ENCODE data around the gene PELI1.

The PELI1 gene

GRCh38 chr2:64144057-64145013 is at the start of gene PELI1:
PELI1 (minus strand) TSS chr2:64144420; CDS start chr2:64108310, 36,110 bp downstream.
- peak; percentile 96 for DNase-seq (ENCODE audit: low read depth)

GRCh38 chr2:64193491-64193890 is 49.3 kb upstream of the PELI1 start:
- no peak for DNase-seq (ENCODE audit: low read depth)

- DNase-seq (ENCODE audit: low read depth): no peak
Measured at GRCh38 chr2:64192664-64193105, 48.5 kb upstream of the PELI1 start.

- DNase-seq (ENCODE audit: low read depth): no peak
Measured at GRCh38 chr2:64192125-64192479, 47.9 kb upstream of the PELI1 start.

- DNase-seq (ENCODE audit: low read depth): no peak
Measured at GRCh38 chr2:64189586-64189985, 45.4 kb upstream of the PELI1 start.

- no peak for DNase-seq (ENCODE audit: low read depth)
Measured at GRCh38 chr2:64189167-64189566, 44.9 kb upstream of the PELI1 start.

GRCh38 chr2:64186699-64187605 is 42.7 kb upstream of the PELI1 start:
- no peak for DNase-seq (ENCODE audit: low read depth)

- no peak for DNase-seq (ENCODE audit: low read depth)
Measured at GRCh38 chr2:64179582-64180321, 35.5 kb upstream of the PELI1 start.

- peak; percentile 52 for DNase-seq (ENCODE audit: low read depth)
Measured at GRCh38 chr2:64177315-64177714, 33.1 kb upstream of the PELI1 start.

- DNase-seq (ENCODE audit: low read depth): no peak
Measured at GRCh38 chr2:64175419-64176197, 31.4 kb upstream of the PELI1 start.

- no peak for DNase-seq (ENCODE audit: low read depth)
Measured at GRCh38 chr2:64173156-64174135, 29.2 kb upstream of the PELI1 start.

GRCh38 chr2:64168756-64169155 is 24.5 kb upstream of the PELI1 start:
- DNase-seq (ENCODE audit: low read depth): no peak

- DNase-seq (ENCODE audit: low read depth): no peak
Measured at GRCh38 chr2:64168201-64168600, 24.0 kb upstream of the PELI1 start.

- DNase-seq (ENCODE audit: low read depth): no peak
Measured at GRCh38 chr2:64166637-64167420, 22.6 kb upstream of the PELI1 start.

GRCh38 chr2:64166212-64166611 is 22.0 kb upstream of the PELI1 start:
- no peak for DNase-seq (ENCODE audit: low read depth)

GRCh38 chr2:64165706-64166105 is 21.5 kb upstream of the PELI1 start:
- DNase-seq (ENCODE audit: low read depth): no peak

- DNase-seq (ENCODE audit: low read depth): no peak
Measured at GRCh38 chr2:64164629-64165028, 20.4 kb upstream of the PELI1 start.

GRCh38 chr2:64162516-64162915 is 18.3 kb upstream of the PELI1 start:
- no peak for DNase-seq (ENCODE audit: low read depth)

GRCh38 chr2:64157792-64158191 is 13.6 kb upstream of the PELI1 start:
- DNase-seq (ENCODE audit: low read depth): peak; percentile 25
